M059J (cell line): ENCODE results near the gene NTRK1. TPM values are rescaled to one million over a fixed set of nuclear protein-coding genes. Genes with fewer than 3 reads are reported as not detected.

ENCODE experiments used
- DNase-seq: peaks from one replicate; pipeline ENCODE4 v3.0.0-alpha.2; 2012; ENCODE audit warnings: low read depth
- total RNA-seq: library from RNA; depleted of rRNA; stranded (reverse); fragments of >200 nt; shearing (Covaris generic); gene quantifications from 2 replicates; pipeline ENCODE4 v1.2.3, GENCODE V29; 2014

Gene NTRK1
- total RNA-seq, 1 experiment from 2014 or later, result not detected

DNA sequence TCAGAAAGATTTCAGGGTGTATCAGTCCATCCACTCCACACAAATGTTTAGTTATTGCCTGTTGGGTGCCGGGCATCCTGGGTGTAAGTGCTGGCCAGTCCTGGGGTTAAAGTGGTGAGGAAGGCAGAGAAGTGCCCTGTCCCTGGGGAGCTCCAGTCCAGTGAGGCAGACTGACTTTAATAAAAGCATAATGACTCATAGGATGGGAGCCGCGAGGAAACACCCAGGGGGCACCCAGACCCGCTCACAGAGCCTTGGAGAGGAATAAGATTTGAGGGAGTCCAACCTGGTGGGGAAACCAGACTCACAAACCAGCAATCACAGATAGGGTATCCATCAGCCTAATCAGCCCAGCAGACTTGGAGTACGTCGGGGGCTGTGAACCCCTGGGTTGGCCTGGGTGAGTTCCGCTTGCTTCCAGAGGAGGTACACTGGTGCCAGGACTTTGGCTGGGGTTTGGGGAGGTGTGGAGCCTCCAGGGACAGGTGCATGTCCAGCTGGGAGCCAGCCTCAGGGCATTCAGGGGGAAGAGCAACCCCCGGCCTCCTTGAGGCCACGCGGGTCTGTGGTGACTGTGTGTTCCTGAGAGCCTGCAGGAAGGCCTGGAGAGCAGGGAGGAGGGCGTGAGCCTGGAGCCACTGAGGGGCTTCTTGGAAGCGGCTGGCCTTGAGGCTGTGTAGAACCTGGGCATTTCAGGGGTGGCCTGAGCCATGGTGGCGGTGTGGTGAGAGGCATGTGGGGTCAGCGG is 36.6 kb downstream of the NTRK1 start:
- DNase-seq, result peak; percentile 82

DNA sequence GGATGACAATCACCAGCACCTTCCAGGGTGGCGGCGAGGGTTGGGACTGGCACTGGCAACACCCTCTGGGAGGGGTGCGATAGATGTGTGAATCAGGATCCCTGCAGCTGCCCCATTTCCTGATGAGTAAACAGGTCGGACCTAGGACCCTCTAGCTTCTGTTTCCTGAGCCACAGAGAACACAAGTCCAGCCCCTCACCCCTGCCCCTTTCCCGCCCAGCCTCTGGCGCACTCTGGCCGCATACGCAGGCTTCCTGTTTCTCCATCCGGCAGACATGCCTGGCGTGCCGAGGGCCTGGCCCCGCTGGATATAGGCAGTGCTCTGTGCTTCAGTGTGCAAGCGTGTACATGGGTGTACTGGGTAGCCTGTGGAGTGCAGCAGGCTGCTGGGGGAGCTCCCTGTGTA is 37.5 kb downstream of the NTRK1 start:
- no peak for DNase-seq

GRCh38 chr1:156898971-156899664 is 38.5 kb downstream of the NTRK1 start:
- DNase-seq, result no peak

GRCh38 chr1:156899956-156900718 is 39.5 kb downstream of the NTRK1 start:
- no peak for DNase-seq

DNA sequence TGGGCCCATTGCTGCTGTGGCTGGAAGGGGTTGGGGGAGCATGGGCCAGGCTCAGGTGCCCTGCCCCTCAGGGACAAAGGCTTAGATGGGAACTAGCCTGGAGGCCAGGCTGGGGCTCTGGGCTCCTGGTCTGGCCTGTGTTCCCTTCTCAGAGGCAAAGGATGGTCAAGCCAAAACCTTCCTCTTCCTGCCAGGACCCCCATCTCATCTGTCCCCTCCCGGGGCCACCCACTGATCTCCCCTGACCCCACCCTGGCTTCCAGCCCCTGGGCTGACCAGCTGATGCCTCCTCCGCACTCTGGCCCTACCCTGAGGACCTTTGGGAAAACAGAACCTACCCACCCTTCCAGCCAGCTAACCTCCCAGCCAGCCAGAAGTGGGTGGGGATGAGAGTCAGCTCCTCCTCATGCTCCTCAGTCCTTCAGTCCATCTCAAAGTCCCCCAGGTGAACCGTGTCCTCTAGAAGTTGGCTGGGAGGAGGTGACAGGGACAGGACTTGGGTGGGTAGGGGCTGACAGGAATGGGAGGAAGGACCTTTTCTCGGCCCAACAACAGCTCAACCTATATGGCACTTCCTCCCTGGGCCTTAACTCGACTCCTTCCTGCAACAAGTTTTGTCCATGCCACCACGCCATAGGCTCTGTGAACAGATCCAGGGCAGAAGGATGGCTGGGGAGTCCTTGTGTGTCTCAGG is 40.4 kb downstream of the NTRK1 start:
- DNase-seq, result no peak

- DNase-seq, result no peak
Observed at GRCh38 chr1:156901590-156901900, 40.9 kb downstream of the NTRK1 start.

DNA sequence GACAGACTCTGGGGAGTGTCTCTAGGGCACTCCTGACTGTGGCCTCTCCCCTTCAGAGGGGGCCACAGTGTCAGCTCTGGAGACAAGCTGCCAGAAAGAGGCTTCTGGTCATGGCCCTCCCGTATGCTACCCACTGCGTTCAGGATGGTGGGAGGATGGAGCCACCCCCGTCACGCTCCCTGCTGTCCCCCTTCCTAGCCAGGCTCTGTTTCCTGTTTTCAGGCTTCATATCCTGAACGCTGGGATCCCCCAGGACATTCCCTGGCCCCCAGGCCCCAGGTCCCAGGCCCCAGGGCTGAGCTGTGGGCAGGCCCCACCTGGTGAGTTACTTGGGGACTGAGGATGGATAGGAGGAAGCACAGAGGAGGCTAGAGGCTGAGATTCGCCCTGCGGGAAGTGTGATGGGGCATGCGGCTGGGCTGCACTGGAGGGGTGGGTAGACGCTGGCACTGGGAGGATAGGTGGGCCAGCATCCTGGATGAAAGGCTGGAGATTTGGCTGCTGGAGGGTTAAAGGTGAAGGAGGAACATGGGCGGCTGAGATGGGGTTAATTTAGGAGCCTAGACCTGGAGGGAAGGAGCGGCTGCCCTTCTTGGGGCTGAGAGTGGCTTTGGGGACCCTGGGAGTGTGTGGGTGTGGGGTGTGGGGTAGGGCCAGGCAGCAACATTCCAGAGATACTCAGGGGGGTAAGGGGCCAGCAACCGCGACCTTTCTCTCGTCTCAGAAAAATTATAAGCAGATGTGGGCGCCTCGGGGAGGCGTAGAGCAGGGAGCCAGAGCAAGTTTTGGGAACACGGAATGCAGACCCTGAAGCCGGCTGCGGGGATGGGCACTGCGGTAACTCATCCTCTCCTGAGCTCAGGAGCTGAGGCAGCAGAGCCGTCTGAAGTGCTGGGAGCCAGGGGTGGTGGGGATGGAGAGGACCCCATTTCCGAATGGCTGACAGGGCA is 41.6 kb downstream of the NTRK1 start:
- no peak for DNase-seq

- DNase-seq, result no peak
Observed at GRCh38 chr1:156903328-156904091, 42.8 kb downstream of the NTRK1 start.

GRCh38 chr1:156904187-156904959 is 43.7 kb downstream of the NTRK1 start:
- DNase-seq, result no peak

DNA sequence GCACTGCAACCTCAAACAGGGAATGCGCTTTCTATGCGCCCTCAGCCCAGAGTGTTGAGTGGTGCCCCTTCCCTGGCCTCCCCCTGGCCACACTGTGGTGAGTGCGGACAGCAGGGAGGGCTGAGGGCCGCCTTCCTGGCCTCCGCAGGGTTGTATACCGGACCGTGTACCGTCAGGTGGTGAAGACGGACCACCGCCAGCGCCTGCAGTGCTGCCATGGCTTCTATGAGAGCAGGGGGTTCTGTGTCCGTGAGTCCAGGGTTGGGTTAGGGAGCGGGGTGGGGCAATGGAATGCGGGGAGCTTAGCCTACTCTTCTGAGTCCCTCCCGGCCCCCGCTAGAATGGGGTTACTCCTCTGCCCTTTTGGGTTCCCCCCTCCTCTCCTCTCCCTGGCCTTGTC is 44.5 kb downstream of the NTRK1 start:
- DNase-seq, result no peak

- no peak for DNase-seq
Observed at GRCh38 chr1:156905651-156906050, 45.0 kb downstream of the NTRK1 start.

DNA sequence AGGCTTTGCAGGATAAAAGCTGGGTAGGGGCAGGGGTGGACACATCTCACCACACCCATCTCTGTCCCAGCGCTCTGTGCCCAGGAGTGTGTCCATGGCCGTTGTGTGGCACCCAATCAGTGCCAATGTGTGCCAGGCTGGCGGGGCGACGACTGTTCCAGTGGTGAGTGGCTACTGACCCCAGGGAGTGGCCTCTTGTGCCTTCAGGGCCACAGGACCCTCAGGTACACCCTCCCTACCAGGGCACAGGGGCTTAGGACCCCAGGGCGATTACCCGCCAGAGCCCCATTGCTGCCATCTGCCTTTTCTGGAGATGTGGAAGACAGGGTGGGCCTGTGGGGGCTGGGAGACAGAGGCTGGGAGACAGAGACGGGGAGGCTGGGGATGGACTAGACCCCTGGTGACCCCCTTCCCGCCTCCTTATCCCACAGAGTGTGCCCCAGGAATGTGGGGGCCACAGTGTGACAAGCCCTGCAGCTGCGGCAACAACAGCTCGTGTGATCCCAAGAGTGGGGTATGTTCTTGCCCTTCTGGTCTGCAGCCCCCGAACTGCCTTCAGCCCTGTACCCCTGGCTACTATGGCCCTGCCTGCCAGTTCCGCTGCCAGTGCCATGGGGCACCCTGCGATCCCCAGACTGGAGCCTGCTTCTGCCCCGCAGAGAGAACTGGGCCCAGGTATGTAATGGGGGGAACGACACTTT is 45.7 kb downstream of the NTRK1 start:
- no peak for DNase-seq

- no peak for DNase-seq
Observed at GRCh38 chr1:156908541-156908940, 47.9 kb downstream of the NTRK1 start.

GRCh38 chr1:156908955-156909354 is 48.3 kb downstream of the NTRK1 start:
- no peak for DNase-seq

DNA sequence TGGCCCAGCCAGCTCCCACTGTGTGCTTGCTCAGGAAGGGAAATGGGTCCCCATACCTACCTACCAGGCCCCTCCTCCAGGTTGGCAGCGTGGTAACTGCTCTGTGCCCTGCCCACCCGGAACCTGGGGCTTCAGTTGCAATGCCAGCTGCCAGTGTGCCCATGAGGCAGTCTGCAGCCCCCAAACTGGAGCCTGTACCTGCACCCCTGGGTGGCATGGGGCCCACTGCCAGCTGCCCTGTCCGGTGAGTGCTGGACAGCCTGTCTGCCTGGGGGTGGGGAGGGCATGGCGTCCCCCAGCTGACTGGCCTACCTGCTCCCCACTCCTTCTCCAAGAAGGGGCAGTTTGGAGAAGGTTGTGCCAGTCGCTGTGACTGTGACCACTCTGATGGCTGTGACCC is 49.0 kb downstream of the NTRK1 start:
- DNase-seq, result no peak

DNA sequence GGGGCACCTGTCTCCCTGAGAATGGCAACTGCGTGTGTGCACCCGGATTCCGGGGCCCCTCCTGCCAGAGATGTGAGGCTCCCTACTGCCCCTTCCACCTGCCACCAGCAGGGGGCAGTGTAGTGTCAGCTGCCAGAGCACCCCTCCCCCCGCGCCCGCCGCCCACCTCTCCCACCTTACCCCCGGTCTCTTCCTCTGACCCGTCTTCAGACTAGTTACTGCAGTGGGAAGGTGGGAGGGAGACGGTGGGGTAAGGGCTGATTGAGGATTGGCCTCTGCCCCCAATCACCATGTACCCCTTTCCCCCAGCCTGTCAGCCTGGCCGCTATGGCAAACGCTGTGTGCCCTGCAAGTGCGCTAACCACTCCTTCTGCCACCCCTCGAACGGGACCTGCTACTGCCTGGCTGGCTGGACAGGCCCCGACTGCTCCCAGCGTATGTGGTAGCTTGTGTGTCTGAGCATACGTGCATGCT is 49.7 kb downstream of the NTRK1 start:
- no peak for DNase-seq

GRCh38 chr1:156911577-156912298 is 51.1 kb downstream of the NTRK1 start:
- DNase-seq, result no peak

DNA sequence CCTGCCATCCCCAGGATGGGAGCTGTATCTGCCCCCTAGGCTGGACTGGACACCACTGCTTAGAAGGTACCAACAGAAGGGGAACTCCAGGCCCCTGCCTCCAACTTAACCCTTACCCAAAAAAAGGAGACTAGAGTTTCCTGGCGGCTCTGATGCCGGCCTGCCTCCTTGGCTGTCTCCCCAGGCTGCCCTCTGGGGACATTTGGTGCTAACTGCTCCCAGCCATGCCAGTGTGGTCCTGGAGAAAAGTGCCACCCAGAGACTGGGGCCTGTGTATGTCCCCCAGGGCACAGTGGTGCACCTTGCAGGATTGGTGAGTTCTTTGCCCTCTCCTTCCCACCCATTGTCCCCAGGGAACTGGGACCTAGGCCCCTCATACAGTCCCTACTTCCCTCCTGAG is 51.6 kb downstream of the NTRK1 start:
- no peak for DNase-seq
